SK-N-SH (cell line): ENCODE data around the gene TET2.

Source experiments
- FOXJ3 ChIP-seq: sonication (generic); formaldehyde crosslinking; IDR thresholded peaks from 2 replicates; pipeline ENCODE4 v1.5.1; 2020; ENCODE audit warnings: mild to moderate bottlenecking, missing genetic modification reagents
- TF ChIP-seq, protein P1 (sequence below): fragments of 150-350 bp; IDR thresholded peaks from 2 replicates; pipeline ENCODE4 v1.6.1; 2017; ENCODE audit warnings: antibody characterized with exemption, low read length, low read depth, borderline replicate concordance

DNA sequence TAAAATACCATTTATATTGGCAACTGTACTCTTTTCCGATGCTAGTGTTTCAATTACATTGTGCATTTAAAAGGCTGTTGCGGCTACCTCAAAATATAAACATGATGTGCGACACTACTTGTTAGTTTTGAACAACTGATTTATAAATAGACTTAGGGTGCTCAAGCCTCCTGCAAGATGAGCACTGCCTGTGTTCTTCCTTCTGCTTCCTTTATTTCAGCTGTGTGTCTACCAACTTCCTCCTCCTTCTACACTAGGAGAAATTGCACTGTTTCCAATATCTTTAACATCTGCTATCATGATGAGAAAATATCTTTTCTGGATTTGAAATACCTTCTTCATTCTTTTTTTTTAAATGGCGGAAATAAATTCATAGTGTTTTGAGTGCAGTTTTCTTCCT is 24.0 kb downstream of the TET2 start:
- TF ChIP-seq, protein P1, sequence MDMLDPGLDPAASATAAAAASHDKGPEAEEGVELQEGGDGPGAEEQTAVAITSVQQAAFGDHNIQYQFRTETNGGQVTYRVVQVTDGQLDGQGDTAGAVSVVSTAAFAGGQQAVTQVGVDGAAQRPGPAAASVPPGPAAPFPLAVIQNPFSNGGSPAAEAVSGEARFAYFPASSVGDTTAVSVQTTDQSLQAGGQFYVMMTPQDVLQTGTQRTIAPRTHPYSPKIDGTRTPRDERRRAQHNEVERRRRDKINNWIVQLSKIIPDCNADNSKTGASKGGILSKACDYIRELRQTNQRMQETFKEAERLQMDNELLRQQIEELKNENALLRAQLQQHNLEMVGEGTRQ = no peak
- no peak for TF ChIP-seq FOXJ3 (CRISPR knock-in tag)
